ENCODE data around the gene KITLG.
"Not testable (repeated sequence)": the region's sequence is repeated elsewhere in the genome, so short reads cannot be mapped to it uniquely, and the experiment has no call there.

The KITLG gene

DNA sequence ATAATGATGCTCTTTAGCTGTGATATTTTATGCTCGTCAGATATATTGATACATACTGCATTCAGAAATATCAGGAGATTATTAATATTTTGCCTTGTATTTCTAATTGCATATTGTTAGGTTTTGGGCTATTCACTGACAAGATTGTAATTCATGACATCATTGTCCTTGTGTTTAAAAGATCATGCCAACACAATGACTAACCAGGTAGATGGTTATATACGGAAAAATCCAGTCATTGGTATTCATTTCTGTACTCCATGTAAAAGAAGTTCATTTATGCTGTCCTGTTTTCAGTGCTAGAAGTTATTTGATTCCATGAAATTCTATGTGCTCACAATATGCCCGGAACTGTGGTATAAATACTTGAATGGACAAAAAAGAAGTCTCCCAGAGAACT, 107.5 kb downstream of the KITLG start:
- no peak for DNase-seq

- DNase-seq, result no peak
These were observed 108.0 kb downstream of the KITLG start for GRCh38 chr12:88472248-88472647.

DNA sequence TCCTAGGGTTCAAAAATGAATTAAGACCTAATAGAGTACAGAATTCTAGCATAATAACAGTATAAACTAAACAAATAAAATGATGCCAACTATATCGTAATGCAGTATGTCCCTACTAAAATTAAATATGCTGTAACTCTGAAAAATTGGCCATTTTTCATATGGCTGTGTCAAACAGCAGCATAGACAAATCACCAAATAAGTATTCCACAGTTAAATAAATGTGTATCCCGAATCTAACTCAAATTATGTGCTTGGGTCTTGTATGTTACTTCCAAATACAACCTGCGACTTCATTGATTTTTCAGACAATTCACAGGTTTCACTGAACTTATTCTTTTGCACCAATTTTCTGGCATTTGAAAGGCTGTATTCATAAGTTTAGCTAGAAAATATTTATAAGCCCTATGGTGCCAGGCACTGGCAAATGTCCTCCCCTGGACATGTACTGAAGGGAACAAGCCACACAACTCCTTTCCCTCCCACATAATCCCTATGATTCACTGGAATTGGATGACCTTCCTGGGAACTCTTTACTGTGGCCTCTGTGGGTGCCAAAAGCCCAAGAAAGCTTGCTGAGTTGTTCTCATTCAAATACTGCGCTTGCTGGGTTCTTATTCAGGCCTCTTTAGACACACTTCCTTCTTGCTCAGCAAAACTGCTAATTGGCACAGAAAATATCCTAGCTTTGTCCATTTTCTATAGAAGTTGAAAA, 108.8 kb downstream of the KITLG start:
- no peak for DNase-seq

DNA sequence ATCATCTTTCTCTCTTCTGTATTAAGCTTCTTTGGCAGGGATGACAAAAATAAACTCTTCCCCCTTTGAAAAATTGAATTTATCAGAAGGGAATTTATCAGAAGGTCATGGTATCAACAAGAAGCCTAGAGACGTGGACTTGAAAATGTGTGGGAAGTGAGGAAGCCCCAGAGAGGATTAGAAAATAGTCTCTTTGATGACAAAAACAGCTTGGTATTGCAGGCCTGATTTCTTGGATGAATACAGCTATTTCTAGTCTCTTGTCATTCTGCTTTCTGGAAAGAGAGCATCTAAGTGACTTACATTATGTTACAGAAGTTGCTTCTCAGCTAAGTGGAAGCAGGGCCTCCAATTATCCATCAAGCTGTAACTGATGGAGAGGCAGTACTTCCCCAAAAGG, 111.1 kb downstream of the KITLG start:
- no peak for DNase-seq

DNA sequence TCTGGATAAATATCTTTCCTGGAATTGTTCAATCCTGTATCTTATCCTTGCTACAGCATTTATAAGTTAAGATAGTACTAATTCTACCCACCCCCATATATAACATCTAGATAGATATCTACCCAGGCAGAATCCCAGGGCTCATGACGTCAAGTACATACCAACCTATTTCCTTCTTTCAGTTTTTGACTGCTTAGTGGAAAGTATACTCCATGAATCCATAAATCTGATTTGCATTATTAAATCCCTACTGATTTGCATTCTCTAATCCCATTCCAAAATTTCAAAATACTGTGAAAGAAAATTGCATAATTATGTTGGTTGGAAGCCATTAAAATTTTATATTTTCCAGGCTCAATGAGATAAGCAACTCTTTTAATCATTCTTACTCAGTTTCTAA, 111.7 kb downstream of the KITLG start:
- DNase-seq, result no peak

DNA sequence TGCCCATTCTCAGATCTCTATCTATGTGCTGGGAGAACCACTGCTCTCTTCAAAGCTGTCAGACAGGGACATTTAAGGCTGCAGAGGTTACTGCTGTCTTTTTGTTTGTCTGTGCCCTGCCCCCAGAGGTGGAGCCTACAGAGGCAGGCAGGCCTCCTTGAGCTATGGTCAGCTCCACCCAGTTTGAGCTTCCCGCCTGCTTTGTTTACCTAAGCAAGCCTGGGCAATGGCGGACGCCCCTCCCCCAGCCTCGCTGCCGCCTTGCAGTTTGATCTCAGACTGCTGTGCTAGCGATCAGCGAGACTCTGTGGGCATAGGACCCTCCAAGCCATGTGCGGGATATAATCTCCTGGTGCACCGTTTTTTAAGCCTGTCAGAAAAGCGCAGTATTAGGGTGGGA, 113.6 kb downstream of the KITLG start:
- not testable (repeated sequence) for DNase-seq

DNA sequence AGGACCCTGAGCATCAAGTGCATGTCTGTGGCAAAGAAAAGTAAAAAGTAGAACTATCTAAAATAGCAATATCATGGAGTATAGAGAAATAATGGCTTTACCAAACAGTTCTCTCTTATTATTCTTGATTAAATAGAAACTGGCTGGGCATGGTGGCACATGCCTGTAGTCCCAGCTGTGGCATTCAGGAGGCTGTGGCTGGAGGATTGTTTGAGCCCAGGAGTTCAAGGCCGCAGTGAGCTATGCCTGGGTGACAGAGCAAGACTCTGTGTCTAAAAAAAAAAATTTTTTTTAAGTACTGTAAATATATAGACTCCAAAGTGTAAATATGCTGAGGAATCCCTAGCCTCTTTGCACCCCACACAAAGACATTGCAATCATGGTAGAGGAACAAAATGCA, 121.9 kb downstream of the KITLG start:
- DNase-seq, result no peak

DNA sequence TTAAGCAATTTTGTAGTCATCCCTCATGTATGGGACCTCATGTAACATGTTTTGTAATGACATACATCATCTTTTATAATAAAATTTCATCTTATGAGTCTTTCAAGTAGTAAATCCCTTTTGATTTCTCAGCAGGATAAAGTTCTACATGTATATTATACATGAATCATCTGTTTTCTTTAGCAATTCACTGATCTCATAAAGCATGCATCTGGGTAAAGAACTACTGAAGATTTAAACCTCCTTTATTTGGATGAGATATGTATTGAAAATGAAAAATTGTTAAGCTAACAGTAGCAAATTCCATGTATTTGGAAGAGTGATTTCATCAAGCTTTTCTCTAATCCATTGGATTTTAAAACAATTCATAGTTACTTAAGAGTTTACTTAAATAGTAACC, 126.9 kb downstream of the KITLG start:
- DNase-seq, result no peak

- no peak for DNase-seq
These were observed 129.1 kb downstream of the KITLG start for GRCh38 chr12:88451205-88451604.

- DNase-seq, result no peak
These were observed 130.1 kb downstream of the KITLG start for GRCh38 chr12:88450136-88450535.

DNA sequence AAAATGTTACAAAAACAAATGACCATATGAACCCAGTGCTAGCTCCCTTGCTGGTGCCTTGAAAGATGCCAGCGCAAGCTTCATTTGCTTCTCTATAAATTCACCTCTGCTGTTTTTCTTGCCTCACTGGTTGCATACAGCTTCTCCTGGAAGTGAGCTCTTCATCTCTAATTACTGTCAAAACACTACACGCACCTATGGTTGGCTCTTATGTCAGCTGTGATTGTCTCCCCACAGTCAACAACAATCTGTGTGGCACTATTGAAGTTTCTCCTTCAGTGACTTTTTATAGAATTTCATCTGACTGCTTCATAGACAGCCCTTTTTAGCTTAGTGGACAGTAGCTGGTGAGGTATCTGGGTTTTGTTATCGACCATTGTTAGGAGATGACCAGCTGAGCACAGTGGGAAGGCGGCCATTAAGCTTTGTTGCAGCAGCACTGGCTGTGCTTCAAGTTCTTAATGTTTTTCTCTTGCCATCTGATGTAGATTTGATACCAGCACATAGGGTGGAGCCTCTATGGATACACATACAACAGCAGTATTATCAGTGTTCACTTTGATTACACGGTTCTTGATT, 131.8 kb downstream of the KITLG start:
- DNase-seq, result no peak

GRCh38 chr12:88445705-88446394, 134.4 kb downstream of the KITLG start:
- DNase-seq, result no peak

- no peak for DNase-seq
These were observed 135.8 kb downstream of the KITLG start for GRCh38 chr12:88444481-88444880.
